OCI-LY1 (cell line): Measurements from ENCODE around the gene CHRNB2.

Experiments used
- EZH2 ChIP-seq: fragments of 200-600 bp; sonication (generic), shearing (Covaris generic); IDR thresholded peaks from 2 replicates; pipeline ENCODE4 v1.8.0; 2017; ENCODE audit warnings: borderline replicate concordance, mixed run types, mild to moderate bottlenecking, antibody characterized with exemption, low read length, moderate library complexity, mixed read lengths
- TF ChIP-seq, protein P1 (sequence below): fragments of 200-600 bp; sonication (generic), shearing (Covaris generic); IDR thresholded peaks from 2 replicates; pipeline ENCODE4 v1.5.1; 2017; ENCODE audit warnings: mild to moderate bottlenecking, antibody characterized with exemption, low read length, moderate library complexity, mixed read lengths

DNA sequence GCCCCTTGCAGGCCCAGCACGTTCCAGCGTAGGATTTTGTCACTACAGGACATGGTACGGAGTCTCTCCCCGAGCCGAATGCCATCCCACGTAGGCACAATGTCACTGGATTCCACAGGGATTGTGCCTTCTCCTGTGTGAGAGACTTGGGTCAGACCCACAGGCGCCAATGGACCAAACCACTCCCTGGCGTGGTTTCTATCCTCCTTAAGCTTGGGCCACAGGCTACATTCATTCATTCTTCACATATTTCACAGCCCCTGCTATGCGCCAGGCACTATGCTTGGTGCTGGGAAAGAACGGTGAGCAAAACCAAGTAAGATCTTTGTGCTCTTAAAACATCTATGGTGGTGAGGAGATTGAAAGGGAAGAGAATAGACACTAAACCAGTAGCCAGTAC is 18.7 kb downstream of the CHRNB2 start:
- TF ChIP-seq, protein P1, sequence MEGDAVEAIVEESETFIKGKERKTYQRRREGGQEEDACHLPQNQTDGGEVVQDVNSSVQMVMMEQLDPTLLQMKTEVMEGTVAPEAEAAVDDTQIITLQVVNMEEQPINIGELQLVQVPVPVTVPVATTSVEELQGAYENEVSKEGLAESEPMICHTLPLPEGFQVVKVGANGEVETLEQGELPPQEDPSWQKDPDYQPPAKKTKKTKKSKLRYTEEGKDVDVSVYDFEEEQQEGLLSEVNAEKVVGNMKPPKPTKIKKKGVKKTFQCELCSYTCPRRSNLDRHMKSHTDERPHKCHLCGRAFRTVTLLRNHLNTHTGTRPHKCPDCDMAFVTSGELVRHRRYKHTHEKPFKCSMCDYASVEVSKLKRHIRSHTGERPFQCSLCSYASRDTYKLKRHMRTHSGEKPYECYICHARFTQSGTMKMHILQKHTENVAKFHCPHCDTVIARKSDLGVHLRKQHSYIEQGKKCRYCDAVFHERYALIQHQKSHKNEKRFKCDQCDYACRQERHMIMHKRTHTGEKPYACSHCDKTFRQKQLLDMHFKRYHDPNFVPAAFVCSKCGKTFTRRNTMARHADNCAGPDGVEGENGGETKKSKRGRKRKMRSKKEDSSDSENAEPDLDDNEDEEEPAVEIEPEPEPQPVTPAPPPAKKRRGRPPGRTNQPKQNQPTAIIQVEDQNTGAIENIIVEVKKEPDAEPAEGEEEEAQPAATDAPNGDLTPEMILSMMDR = no peak
- no peak for TF ChIP-seq EZH2
